ENCODE data around the gene PKNOX2. TPM values are rescaled to one million over a fixed set of nuclear protein-coding genes. Genes with fewer than 3 reads are reported as not detected.

PKNOX2 gene
- total RNA-seq, 4 donors from 2014 or later: 0.83 to 4.1 (median 2.5) TPM

DNA sequence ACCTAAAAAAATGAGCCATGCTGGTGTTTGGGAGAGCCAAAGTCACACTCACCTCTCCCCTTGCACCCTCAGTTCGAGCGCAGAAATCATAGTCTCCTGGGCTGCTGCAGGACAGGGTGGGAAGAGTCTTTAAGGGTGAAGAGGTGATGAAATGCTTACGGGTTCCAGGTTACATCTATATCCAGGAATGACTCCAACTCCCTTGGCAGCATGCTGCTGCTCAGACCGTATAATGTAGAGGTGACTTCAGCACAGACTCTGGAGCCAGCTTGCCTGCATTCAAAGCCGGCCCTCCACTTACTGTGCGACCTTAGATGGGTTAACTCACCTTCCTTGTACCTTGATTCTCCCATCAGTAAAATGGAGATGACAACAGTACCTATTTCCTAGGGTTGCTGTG, 17.3 kb upstream of the PKNOX2 start:
- Histone ChIP-seq H3K36me3 (no peaks in the 10 kb centered on the region), H3K9me3 (no peaks in the 10 kb centered on the region), H3K27ac (replicated peaks in 1 of 4) (no peak overlapping the region), H3K4me1 (no peaks in the 10 kb centered on the region), H3K27me3 (peaks cover 0 to 20% (median 0%) of the 10 kb centered on the region in 4 donors), H3K4me3 (no peak overlapping the region)
- TF ChIP-seq POLR2AphosphoS5 (IDR thresholded peaks at IDR 0.05) (no peak), EP300 (IDR thresholded peaks at IDR 0.05) (no peak), POLR2A (IDR thresholded peaks at IDR 0.05; ENCODE audit: low read depth) (no peak)
- TF ChIP-seq, protein P1, sequence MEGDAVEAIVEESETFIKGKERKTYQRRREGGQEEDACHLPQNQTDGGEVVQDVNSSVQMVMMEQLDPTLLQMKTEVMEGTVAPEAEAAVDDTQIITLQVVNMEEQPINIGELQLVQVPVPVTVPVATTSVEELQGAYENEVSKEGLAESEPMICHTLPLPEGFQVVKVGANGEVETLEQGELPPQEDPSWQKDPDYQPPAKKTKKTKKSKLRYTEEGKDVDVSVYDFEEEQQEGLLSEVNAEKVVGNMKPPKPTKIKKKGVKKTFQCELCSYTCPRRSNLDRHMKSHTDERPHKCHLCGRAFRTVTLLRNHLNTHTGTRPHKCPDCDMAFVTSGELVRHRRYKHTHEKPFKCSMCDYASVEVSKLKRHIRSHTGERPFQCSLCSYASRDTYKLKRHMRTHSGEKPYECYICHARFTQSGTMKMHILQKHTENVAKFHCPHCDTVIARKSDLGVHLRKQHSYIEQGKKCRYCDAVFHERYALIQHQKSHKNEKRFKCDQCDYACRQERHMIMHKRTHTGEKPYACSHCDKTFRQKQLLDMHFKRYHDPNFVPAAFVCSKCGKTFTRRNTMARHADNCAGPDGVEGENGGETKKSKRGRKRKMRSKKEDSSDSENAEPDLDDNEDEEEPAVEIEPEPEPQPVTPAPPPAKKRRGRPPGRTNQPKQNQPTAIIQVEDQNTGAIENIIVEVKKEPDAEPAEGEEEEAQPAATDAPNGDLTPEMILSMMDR (IDR thresholded peaks at IDR 0.05): no peak
- intact Hi-C loops (cut with DNase I): no loop called here
- 63% methylated on average over 3 of the region's 6 CpGs for WGBS
- DNase-seq (ENCODE audit: extremely low spot score): no peak

DNA sequence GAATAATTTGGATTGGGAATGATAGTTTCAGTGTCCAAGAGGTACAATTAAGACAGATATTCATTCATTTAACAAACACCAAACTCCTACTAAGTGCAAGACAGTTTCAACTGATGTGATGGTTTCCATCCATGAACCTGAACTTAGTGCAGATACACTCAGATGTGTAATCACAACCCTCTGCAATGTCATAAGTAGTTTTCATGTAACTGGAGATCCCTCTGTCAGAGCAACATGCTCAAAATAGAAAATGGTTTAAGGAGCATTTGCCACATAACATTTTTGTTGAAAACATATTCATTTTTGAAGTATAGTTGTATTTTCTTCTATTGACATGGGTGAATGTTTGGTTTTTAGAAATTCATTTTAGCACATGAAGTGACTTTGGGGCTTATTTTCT, 16.5 kb upstream of the PKNOX2 start:
- TF ChIP-seq EP300 (IDR thresholded peaks at IDR 0.05) (no peak), POLR2AphosphoS5 (IDR thresholded peaks at IDR 0.05) (no peak), POLR2A (IDR thresholded peaks at IDR 0.05; ENCODE audit: low read depth) (no peak)
- TF ChIP-seq, protein P1 (IDR thresholded peaks at IDR 0.05): no peak
- H3K9me3 ChIP-seq: no peaks in the 10 kb centered on the region
- no peak overlapping the region for H3K27ac ChIP-seq (replicated peaks in 1 of 4)
- no peaks in the 10 kb centered on the region for H3K4me1 ChIP-seq
- peaks cover 0 to 13% (median 0%) of the 10 kb centered on the region in 4 donors for H3K27me3 ChIP-seq
- intact Hi-C loops (cut with DNase I): no loop called here
- no peak overlapping the region for H3K4me3 ChIP-seq
- no peak for DNase-seq (ENCODE audit: extremely low spot score)
- no peaks in the 10 kb centered on the region for H3K36me3 ChIP-seq

DNA sequence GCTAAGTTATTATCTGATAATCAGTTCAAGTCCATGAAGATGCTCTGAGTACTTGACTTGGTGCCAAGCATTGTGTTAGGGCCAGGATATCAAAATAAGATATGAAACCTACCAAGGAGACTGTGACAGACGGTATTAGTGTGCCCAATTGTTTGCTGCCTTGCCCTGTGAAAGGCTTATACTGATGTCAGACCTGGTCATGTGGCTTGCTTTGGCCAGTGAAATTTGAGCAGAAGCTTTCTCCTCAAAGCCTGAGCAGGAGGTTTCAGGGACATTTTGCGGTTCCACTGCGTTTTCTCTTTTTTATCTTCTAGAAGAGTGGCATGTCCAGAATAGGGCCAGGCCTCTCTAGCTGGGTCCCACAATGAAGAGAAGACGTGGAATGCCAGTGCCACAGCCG, 15.8 kb upstream of the PKNOX2 start:
- intact Hi-C loops (cut with DNase I): no loop called here
- DNase-seq (ENCODE audit: extremely low spot score): no peak
- TF ChIP-seq EP300 (IDR thresholded peaks at IDR 0.05) (no peak), POLR2A (IDR thresholded peaks at IDR 0.05; ENCODE audit: low read depth) (no peak), POLR2AphosphoS5 (IDR thresholded peaks at IDR 0.05) (no peak)
- TF ChIP-seq, protein P1 (IDR thresholded peaks at IDR 0.05): no peak
- Histone ChIP-seq H3K9me3 (no peaks in the 10 kb centered on the region), H3K4me3 (no peak overlapping the region), H3K4me1 (no peaks in the 10 kb centered on the region), H3K36me3 (no peaks in the 10 kb centered on the region), H3K27ac (replicated peaks in 1 of 4) (no peak overlapping the region), H3K27me3 (peaks cover 0 to 7% (median 0%) of the 10 kb centered on the region in 4 donors)
- 93% methylated on average over 5 of the region's 5 CpGs for WGBS

DNA sequence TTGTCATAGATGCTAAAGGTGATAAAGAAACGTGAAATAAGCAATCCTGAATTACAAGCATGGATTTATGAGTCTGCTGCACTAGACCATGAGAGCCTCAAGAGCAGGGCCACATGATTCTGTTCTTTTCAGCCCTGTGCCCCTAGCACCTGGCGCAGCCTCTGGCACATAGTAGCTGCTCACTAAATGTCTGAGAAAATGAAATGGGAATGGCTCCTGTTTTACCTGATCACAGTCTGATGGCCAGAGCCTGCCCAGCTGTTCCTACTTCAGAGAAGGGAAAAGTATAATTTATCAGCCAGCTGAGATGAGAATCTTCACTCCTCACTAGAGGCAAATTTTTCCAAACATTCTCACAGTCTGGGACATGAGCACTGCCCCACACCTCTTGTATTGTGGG, 10.7 kb upstream of the PKNOX2 start:
- no peak overlapping the region for H3K4me3 ChIP-seq
- H3K27ac ChIP-seq (replicated peaks in 1 of 4): no peak overlapping the region
- H3K27me3 ChIP-seq: peaks cover 0 to 18% (median 0%) of the 10 kb centered on the region in 4 donors
- H3K36me3 ChIP-seq: no peaks in the 10 kb centered on the region
- TF ChIP-seq POLR2A (IDR thresholded peaks at IDR 0.05; ENCODE audit: low read depth): no peak
- no peak for TF ChIP-seq EP300 (IDR thresholded peaks at IDR 0.05)
- no peak for TF ChIP-seq POLR2AphosphoS5 (IDR thresholded peaks at IDR 0.05)
- TF ChIP-seq, protein P1 (IDR thresholded peaks at IDR 0.05): no peak
- no peaks in the 10 kb centered on the region for H3K9me3 ChIP-seq
- 100% methylated on average over 2 of the region's 2 CpGs for whole genome bisulfite sequencing
- no peaks in the 10 kb centered on the region for H3K4me1 ChIP-seq
- intact Hi-C loops (cut with DNase I): no loop called here
- no peak for DNase-seq (ENCODE audit: extremely low spot score)

DNA sequence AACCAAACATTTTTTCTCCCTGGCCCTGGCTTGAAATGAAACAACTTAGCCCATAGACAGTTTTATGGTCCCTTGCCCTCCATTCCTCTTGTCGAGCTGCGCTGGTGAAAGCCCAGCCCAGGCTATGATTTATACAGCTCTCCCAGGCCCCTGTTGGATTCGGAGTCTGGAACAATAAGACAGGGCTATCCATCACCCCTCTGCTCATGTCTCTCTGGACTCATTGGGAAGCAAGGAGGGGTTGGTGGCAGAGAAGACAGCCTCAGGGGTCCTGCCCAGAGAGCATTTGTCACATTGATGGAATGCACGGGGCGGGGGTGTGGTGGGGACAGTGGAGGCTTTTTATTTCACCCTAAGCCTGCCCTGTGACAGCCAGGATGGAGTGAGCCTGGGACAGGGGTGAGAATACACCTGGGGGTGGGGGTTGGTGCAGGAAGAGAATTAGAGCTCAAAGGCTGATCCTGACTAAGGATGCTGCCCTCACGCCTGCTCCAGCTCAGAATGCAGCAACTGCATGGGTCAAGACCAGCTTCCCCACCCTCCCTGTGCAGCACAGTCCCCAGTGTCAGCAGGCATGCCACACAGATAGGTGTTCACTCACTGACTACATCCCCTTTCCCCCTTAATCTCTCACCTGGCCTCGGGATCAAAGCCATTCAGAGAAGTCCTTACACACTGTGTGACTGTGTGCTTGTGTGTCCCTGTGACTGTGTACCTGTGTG, 10.0 kb upstream of the PKNOX2 start:
- intact Hi-C loops (cut with DNase I): no loop called here
- no peaks in the 10 kb centered on the region for H3K4me1 ChIP-seq
- 39% methylated on average over 6 of the region's 7 CpGs for WGBS
- no peaks in the 10 kb centered on the region for H3K9me3 ChIP-seq
- no peak for DNase-seq (ENCODE audit: extremely low spot score)
- peaks cover 0 to 18% (median 0%) of the 10 kb centered on the region in 4 donors for H3K27me3 ChIP-seq
- H3K36me3 ChIP-seq: no peaks in the 10 kb centered on the region
- no peak overlapping the region for H3K4me3 ChIP-seq
- TF ChIP-seq POLR2AphosphoS5 (IDR thresholded peaks at IDR 0.05) (no peak), POLR2A (IDR thresholded peaks at IDR 0.05; ENCODE audit: low read depth) (no peak), EP300 (IDR thresholded peaks at IDR 0.05) (no peak)
- TF ChIP-seq, protein P1 (IDR thresholded peaks at IDR 0.05): no peak
- no peak overlapping the region for H3K27ac ChIP-seq (replicated peaks in 1 of 4)

All from esophagus muscularis mucosa (tissue), 4 donors.